Neural progenitor cell (in vitro differentiated cells): ENCODE results near the gene TOGARAM1.

ENCODE experiments used
- EZH2 ChIP-seq: fragments of 200-600 bp; sonication (generic); IDR thresholded peaks from 2 replicates; pipeline ENCODE4 v1.6.1; 2017; ENCODE audit warnings: antibody characterized with exemption, mild to moderate bottlenecking, moderate library complexity
- EZH2phosphoT487 ChIP-seq: fragments of 200-600 bp; sonication (generic); IDR thresholded peaks from 2 replicates; pipeline ENCODE4 v1.6.1; 2017; ENCODE audit warnings: antibody characterized with exemption
- TF ChIP-seq, protein P1 (sequence below): fragments of 200-600 bp; sonication (generic); IDR thresholded peaks from 2 replicates; pipeline ENCODE4 v1.5.1; 2017; ENCODE audit warnings: antibody characterized with exemption, mild to moderate bottlenecking

GRCh38 chr14:44940944-44941343, 21.0 kb upstream of the TOGARAM1 start:
- TF ChIP-seq EZH2 (no peak), EZH2phosphoT487 (no peak)
- TF ChIP-seq, protein P1, sequence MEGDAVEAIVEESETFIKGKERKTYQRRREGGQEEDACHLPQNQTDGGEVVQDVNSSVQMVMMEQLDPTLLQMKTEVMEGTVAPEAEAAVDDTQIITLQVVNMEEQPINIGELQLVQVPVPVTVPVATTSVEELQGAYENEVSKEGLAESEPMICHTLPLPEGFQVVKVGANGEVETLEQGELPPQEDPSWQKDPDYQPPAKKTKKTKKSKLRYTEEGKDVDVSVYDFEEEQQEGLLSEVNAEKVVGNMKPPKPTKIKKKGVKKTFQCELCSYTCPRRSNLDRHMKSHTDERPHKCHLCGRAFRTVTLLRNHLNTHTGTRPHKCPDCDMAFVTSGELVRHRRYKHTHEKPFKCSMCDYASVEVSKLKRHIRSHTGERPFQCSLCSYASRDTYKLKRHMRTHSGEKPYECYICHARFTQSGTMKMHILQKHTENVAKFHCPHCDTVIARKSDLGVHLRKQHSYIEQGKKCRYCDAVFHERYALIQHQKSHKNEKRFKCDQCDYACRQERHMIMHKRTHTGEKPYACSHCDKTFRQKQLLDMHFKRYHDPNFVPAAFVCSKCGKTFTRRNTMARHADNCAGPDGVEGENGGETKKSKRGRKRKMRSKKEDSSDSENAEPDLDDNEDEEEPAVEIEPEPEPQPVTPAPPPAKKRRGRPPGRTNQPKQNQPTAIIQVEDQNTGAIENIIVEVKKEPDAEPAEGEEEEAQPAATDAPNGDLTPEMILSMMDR, result no peak
